Tibial nerve (tissue), 4 donors: ENCODE measurements around the gene IL18.

ENCODE experiments used
- CTCF ChIP-seq, 5 experiments: fragments of 200-600 bp in 3 of 5; fragments of 450-650 bp in 2 of 5; sonication (generic) in 3 of 5; IDR thresholded peaks; one replicate each; pipeline ENCODE4 v1.5.1; 2016 to 2019; ENCODE audit warnings: antibody characterized with exemption in 5 of 5, mild to moderate bottlenecking in 3 of 5, moderate library complexity in 2 of 5
- EP300 ChIP-seq, 2 donors: sonication (generic); formaldehyde crosslinking; IDR thresholded peaks; one replicate each; pipeline ENCODE4 v1.6.1; 2017; ENCODE audit warnings: antibody characterized with exemption in 2 of 2, mild to moderate bottlenecking in 1 of 2
- POLR2A ChIP-seq, 2 donors: fragments of 450-650 bp; IDR thresholded peaks; one replicate each; pipeline ENCODE4 v1.6.1; 2017; ENCODE audit warnings: antibody characterized with exemption in 2 of 2, mild to moderate bottlenecking in 2 of 2, moderate library complexity in 2 of 2

- TF ChIP-seq CTCF (IDR thresholded peaks at IDR 0.05) = no peak
- TF ChIP-seq POLR2A (IDR thresholded peaks at IDR 0.05) = no peak
- TF ChIP-seq EP300 (IDR thresholded peaks at IDR 0.05) = no peak
These were observed 60.4 kb downstream of the IL18 start for GRCh38 chr11:112103446-112103845.
